VCaP (cell line): Measurements from ENCODE around the gene SDHAF2.

Source experiments
- H3K27ac ChIP-seq: fragments of 450-650 bp; 2 replicates; pipeline ENCODE4 v1.5.1; 2017
- CTCF ChIP-seq: fragments of 450-650 bp; conservative IDR thresholded peaks from 2 replicates; pipeline ENCODE4 v1.5.1; 2017; ENCODE audit warnings: mild to moderate bottlenecking, moderate library complexity

SDHAF2 gene

GRCh38 chr11:61485080-61485479 lies 55.2 kb downstream of the SDHAF2 start:
- no peak overlapping the region for H3K27ac ChIP-seq
- TF ChIP-seq CTCF = no peak

- H3K27ac ChIP-seq = no peak overlapping the region
- no peak for TF ChIP-seq CTCF
Measured at GRCh38 chr11:61486011-61486620, 56.2 kb downstream of the SDHAF2 start.

- H3K27ac ChIP-seq = no peak overlapping the region
- TF ChIP-seq CTCF = no peak
Measured at GRCh38 chr11:61486779-61487178, 56.9 kb downstream of the SDHAF2 start.

GRCh38 chr11:61487342-61488025 lies 57.6 kb downstream of the SDHAF2 start:
- peak overlapping the region; percentile 93 for H3K27ac ChIP-seq
- TF ChIP-seq CTCF = no peak

GRCh38 chr11:61488651-61489291 lies 58.8 kb downstream of the SDHAF2 start:
- H3K27ac ChIP-seq = peak overlapping the region; percentile 93
- TF ChIP-seq CTCF = no peak

- TF ChIP-seq CTCF = no peak
Measured at GRCh38 chr11:61489833-61490721, 60.2 kb downstream of the SDHAF2 start.

More at GRCh38 chr11:61489833-61490721, 60.2 kb downstream of the SDHAF2 start:
- peak overlapping the region; percentile 93 for H3K27ac ChIP-seq
